Inflammatory macrophage treated with lipopolysaccharide for 4 hours (primary cell): ENCODE data around the gene AKR1C2.
A peak's percentile ranks its signal among the peaks of the same experiment; 100 is the strongest.
"Not testable (repeated sequence)": the region's sequence is repeated elsewhere in the genome, so short reads cannot be mapped to it uniquely, and the experiment has no call there.

Experiments
- DNase-seq: peaks from one replicate; pipeline ENCODE4 v3.0.0-alpha.2; 2020

The AKR1C2 gene

DNA sequence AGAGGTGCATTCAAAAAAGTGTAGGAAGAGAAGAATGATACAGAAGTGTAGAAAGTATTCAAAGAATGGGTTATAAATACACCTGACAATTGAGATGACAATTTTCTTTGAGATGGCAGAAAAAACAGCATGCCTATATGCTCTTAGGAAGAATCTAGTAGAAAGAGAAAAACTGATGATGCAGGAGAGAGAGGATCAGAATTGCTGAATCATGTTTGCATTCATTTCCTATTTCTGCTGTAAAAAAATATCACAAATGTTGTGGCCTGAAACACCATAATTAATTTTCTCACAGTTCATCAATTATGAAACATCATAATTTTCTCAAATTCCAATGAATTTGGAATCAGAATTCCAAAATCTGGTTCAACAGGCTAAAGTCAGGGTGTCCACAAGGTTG is 50.3 kb downstream of the AKR1C2 start:
- DNase-seq: no peak

- not testable (repeated sequence) for DNase-seq
Measured at GRCh38 chr10:4951512-4952162, 52.0 kb downstream of the AKR1C2 start.

- peak; percentile 44 for DNase-seq
Measured at GRCh38 chr10:4947635-4948596, 55.7 kb downstream of the AKR1C2 start.

DNA sequence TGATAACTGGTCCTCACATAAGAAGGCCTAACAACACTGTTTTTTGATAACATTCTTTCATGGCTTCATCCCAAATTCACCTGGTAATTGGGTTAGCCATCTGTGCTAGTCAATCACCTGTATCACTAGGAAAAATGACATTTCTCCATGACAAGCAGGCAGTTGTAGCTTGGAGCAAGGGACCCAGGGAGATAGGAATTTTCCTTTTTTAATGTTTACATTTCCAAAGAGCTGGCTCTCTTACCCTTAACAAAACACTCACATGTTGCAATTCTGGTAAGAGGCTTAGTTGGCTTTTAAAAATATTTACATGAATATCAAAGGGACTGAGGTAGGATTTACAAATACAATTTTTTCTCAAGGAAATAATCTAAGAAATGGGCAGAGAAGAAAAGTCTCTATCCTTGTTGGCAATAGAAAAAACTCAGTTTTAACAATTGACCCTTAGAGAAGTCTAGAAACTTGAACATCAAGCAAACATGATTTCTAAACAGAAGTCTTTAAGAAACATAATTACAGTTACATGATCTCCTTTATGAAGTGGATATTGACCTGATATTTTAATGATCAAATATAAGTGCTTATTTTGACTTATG is 56.5 kb downstream of the AKR1C2 start:
- DNase-seq: no peak

DNA sequence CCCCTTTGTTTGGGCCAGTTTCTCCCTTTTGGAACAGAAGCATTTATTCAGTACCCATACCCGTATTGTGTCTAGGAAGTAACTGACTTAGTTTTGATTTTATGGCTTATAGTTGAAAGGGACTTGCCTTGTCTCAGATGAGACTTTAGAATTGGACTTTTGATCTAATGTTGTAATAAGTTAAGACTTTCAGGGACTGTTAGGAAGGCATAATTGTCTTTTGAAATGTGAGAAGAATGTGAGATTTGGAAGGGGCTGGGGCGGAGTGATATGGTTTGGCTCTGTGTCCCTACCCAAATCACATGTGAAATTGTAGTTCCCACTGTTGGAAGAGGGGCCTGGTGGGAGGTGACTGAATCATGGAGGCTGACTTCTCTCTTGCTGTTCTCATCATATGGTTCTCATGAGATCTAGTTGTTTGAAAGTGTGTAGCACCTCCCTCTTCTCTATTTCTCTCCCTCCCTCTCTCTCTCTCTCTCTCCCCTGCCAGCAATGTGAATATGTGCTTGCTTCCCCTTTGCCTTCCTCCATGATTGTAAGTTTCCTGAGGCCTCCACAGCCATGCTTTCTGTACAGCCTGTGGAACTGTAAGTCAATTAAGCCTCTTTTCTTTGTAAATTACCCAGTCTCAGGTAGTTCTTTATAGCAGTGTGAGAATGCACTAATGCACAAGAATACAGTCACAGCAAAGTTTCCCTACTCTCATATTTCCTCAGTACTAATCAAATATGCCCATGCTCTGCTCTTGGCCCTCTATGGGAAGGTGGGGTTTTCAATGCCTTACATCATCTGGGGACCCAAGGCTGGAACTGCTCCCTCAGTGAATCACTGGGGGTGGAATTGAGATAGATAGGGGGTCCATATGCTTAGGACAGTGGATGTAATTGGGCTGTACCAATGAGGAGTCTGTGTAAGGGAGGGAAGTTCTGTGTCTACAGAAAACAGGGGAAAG is 57.6 kb downstream of the AKR1C2 start:
- no peak for DNase-seq

GRCh38 chr10:4944841-4945240 is 58.8 kb downstream of the AKR1C2 start:
- DNase-seq: no peak

DNA sequence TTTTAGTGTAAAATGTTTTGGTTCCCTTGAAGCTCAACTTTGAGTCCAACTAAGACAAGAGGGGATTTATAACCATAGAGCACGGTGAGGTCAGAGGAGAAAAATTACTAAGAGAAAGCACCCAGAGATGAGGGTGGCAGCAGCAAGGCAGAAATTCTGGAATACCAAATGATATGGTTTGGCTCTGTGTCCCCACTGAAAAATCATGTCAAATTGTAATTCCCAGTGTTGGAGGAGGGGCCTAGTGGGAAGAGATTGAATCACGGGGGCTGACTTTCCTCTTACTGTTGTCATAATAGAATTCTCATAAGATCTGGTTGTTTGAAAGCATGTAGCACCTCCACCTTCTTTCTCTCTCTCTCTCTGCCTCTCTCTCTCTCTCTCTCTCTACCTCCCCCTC is 59.8 kb downstream of the AKR1C2 start:
- no peak for DNase-seq

DNA sequence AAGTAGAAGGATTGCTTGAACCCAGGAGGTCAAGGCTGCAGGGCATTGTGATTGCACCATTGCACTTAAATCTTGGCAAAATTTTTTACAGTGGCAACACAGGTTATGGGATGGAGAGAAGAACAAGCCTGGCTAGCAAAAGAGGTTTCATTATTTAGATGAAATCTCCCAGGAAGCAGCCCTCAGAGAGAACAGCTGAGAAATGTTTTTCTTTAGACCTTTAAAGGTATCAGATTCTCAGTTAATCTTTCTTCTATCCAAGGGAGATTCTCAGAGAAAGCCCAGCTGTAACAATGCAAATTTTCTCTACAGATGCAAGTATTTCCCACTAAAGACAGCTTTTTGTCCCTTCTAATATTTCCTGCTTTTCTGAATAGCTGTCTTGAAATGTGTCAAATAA is 60.2 kb downstream of the AKR1C2 start:
- not testable (repeated sequence) for DNase-seq

- not testable (repeated sequence) for DNase-seq
Measured at GRCh38 chr10:4942931-4943330, 60.7 kb downstream of the AKR1C2 start.

- DNase-seq: no peak
Measured at GRCh38 chr10:4941540-4942330, 61.9 kb downstream of the AKR1C2 start.

- not testable (repeated sequence) for DNase-seq
Measured at GRCh38 chr10:4940909-4941308, 62.7 kb downstream of the AKR1C2 start.

- DNase-seq: not testable (repeated sequence)
Measured at GRCh38 chr10:4940073-4940428, 63.6 kb downstream of the AKR1C2 start.

GRCh38 chr10:4939224-4940072 is 64.2 kb downstream of the AKR1C2 start:
- DNase-seq: peak; percentile 2
